ENCODE results near the gene NLK. TPM values are rescaled to one million over a fixed set of nuclear protein-coding genes. Genes with fewer than 3 reads are reported as not detected.
A peak's percentile ranks its signal among the peaks of the same experiment; 100 is the strongest.

The NLK gene
- total and polyA plus RNA-seq, 2 donors (not counting 3 experiments of a cell fraction or from before 2014, with no cell fraction given) = 23.8 to 34.2 TPM

DNA sequence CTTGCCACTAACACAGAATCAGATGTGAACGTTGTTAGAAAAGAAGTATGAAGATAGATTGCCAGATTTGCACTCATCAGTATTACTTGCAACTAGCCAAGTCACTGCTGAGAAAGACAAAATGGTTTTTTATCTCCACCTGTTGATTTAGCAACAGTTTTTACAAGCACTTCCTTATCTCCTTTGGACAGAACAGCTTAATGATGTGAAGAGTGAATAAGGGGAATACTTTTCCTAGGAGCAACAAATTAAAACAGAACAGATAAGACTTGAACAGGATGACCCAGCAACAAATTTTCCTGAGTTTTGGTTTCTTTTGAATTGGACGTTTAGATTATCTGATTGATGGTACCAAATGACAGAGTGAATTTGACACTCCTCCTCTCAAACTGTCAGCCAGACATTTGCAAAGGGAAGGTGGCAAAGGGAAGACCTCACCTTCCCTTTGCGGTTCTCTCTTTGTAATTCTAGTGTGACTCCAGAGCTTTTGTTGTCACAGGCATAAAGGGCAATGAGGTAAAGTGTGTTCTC, 130.6 kb downstream of the NLK start:
- ChIA-PET CTCF (interaction anchor here (1.0 to 1.5 kb wide), 2 partner anchors 10 to 40 kb away, joined by 3 read pairs; no protein-coding TSS in a partner anchor), POLR2A (interaction anchor here (1.5 kb wide), 1 partner anchor 40 kb away, joined by 3 read pairs; no protein-coding TSS in a partner anchor)
- BruUV-seq (replicated peaks) = no TSS peak
- H3K4me2 ChIP-seq (ENCODE audit: insufficient read depth, low read length) = peak overlapping the region; percentile 45
- H2AFZ ChIP-seq (ENCODE audit: low read depth, low read length) = no peak overlapping the region
- no peak overlapping the region for H3K4me3 ChIP-seq (replicated peaks in 1 of 3; ENCODE audit: insufficient read depth in 1 of 3, low read depth in 1 of 3, low read length in 3 of 3)
- DNase-seq (ENCODE audit: low read depth, low spot score) = peak; percentile 76
- H3K4me1 ChIP-seq (ENCODE audit: control insufficient read depth, extremely low read depth, insufficient read depth, low read length) = peaks cover 45% of the 10 kb centered on the region
- dilution Hi-C loops (cut with MboI; ENCODE audit: extremely low pct_ligation_motif_present, low sequenced_read_pairs) (no loop called here), intact Hi-C loops (cut with micrococcal nuclease) (loop anchor here (1.0 to 5.0 kb wide), 3 partner anchors 132 to 281 kb away; partner anchors contain the start of gene LYRM9)
- H3K36me3 ChIP-seq (ENCODE audit: control insufficient read depth in 2 of 2, extremely low read depth in 1 of 2, insufficient read depth in 2 of 2, low read length in 2 of 2) = peaks cover 0 to 4% of the 10 kb centered on the region in 2 experiments
- no peaks in the 10 kb centered on the region for H3K9me1 ChIP-seq (replicated peaks; ENCODE audit: control insufficient read depth, extremely low read depth, insufficient read depth, low read length)
- no peaks in the 10 kb centered on the region for H3K9me3 ChIP-seq (replicated peaks; ENCODE audit: control insufficient read depth, insufficient read depth, low read length)
- H3K9ac ChIP-seq (replicated peaks; ENCODE audit: extremely low read depth, insufficient read depth, low read length) = peak overlapping the region; percentile 29
- H3K79me2 ChIP-seq (ENCODE audit: control insufficient read depth, insufficient read depth, low read length) = no peaks in the 10 kb centered on the region
- H3K27ac ChIP-seq (ENCODE audit: insufficient read depth, low read depth, low read length) = peak overlapping the region; percentile 79
- H3K27me3 ChIP-seq (ENCODE audit: control insufficient read depth in 2 of 2, insufficient read depth in 2 of 2, low read length in 2 of 2) = no peaks in the 10 kb centered on the region
- no peak for FAIRE-seq
- no peaks in the 10 kb centered on the region for H4K20me1 ChIP-seq (replicated peaks; ENCODE audit: control insufficient read depth, extremely low read depth, insufficient read depth, low read length)
- TF ChIP-seq EZH2 (IDR thresholded peaks at IDR 0.05; ENCODE audit: borderline replicate concordance, low read depth, low read length, severe bottlenecking) (no peak), POLR2AphosphoS5 (IDR thresholded peaks at IDR 0.05; ENCODE audit: insufficient read depth, low read depth, low read length) (no peak), FOS (IDR thresholded peaks at IDR 0.05; ENCODE audit: borderline replicate concordance, insufficient read depth, low read length) (no peak), GATA2 (IDR thresholded peaks at IDR 0.05; ENCODE audit: insufficient read depth, insufficient read length, low read depth, low read length) (no peak), MYC (IDR thresholded peaks at IDR 0.05; ENCODE audit: low read depth, low read length) (no peak), JUN (IDR thresholded peaks at IDR 0.05; ENCODE audit: borderline replicate concordance, insufficient read depth, insufficient read length, low read depth) (no peak), POLR2A (IDR thresholded peaks at IDR 0.05; ENCODE audit: low read depth, low read length) (no peak)
- TF ChIP-seq, protein P1, sequence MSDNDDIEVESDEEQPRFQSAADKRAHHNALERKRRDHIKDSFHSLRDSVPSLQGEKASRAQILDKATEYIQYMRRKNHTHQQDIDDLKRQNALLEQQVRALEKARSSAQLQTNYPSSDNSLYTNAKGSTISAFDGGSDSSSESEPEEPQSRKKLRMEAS (IDR thresholded peaks at IDR 0.05; ENCODE audit: insufficient read depth, insufficient read length) = no peak
- TF ChIP-seq, protein P2, sequence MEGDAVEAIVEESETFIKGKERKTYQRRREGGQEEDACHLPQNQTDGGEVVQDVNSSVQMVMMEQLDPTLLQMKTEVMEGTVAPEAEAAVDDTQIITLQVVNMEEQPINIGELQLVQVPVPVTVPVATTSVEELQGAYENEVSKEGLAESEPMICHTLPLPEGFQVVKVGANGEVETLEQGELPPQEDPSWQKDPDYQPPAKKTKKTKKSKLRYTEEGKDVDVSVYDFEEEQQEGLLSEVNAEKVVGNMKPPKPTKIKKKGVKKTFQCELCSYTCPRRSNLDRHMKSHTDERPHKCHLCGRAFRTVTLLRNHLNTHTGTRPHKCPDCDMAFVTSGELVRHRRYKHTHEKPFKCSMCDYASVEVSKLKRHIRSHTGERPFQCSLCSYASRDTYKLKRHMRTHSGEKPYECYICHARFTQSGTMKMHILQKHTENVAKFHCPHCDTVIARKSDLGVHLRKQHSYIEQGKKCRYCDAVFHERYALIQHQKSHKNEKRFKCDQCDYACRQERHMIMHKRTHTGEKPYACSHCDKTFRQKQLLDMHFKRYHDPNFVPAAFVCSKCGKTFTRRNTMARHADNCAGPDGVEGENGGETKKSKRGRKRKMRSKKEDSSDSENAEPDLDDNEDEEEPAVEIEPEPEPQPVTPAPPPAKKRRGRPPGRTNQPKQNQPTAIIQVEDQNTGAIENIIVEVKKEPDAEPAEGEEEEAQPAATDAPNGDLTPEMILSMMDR (IDR thresholded peaks at IDR 0.05; ENCODE audit: extremely low read depth in 1 of 2, insufficient read depth in 1 of 2, low read depth in 1 of 2, low read length in 2 of 2) = no peak

Data from endothelial cell of umbilical vein (primary cell).